Naive thymus-derived CD4-positive, alpha-beta T cell (primary cell): ENCODE results near the gene SUCO. TPM values are rescaled to one million over a fixed set of nuclear protein-coding genes. Genes with fewer than 3 reads are reported as not detected.

Experiments
- ATAC-seq: fragments of 150-1000 bp; cut with Tn5 transposase; 2 replicates; pipeline ENCODE4 v1.10.0; 2021; ENCODE audit warnings: mild to moderate bottlenecking, moderate library complexity
- CTCF ChIA-PET: fragments of 350-600 bp; sonication (Branson Sonifier 250); formaldehyde crosslinking; loops from one replicate; lab custom pipeline; 2021; ENCODE audit warnings: antibody characterized with exemption; lab: Charles Lee
- POLR2A ChIA-PET: fragments of 350-600 bp; sonication (Branson Sonifier 250); formaldehyde crosslinking; loops from one replicate; lab custom pipeline; 2021; ENCODE audit warnings: antibody characterized with exemption, inconsistent platforms; lab: Charles Lee
- DNase-seq, 9 donors: peaks; one replicate each; pipeline versions ENCODE4 v3.0.0 to v3.0.0-alpha.2; 2020 to 2022; ENCODE audit warnings: mixed read lengths in 1 of 9
- H3K27ac ChIP-seq: one replicate; pipeline ENCODE4 v1.7.0; 2013; ENCODE audit warnings: mild to moderate bottlenecking, low read depth, low read length, moderate library complexity
- H3K27me3 ChIP-seq, 2 donors: one replicate each; pipeline ENCODE4 v1.7.0; 2013; ENCODE audit warnings: low read length in 2 of 2, mild to moderate bottlenecking in 2 of 2, moderate library complexity in 2 of 2; ENCODE audit not compliant: control insufficient read depth in 2 of 2, insufficient read depth in 2 of 2
- H3K36me3 ChIP-seq, 3 experiments: 1 replicate in 2 of 3; 2 replicates in 1 of 3; pipeline ENCODE4 v1.7.0; 2013; ENCODE audit warnings: low read length in 3 of 3, mild to moderate bottlenecking in 3 of 3, moderate library complexity in 1 of 3; ENCODE audit not compliant: insufficient read depth in 3 of 3, control insufficient read depth in 2 of 3
- H3K4me1 ChIP-seq, 2 donors: one replicate each; pipeline ENCODE4 v1.7.0; 2013; ENCODE audit warnings: low read length in 2 of 2, mild to moderate bottlenecking in 2 of 2, moderate library complexity in 1 of 2; ENCODE audit not compliant: control insufficient read depth in 2 of 2, insufficient read depth in 2 of 2
- H3K4me3 ChIP-seq: 2 replicates; pipeline ENCODE4 v1.7.0; 2013; ENCODE audit warnings: mild to moderate bottlenecking, low read length
- H3K9me3 ChIP-seq, 3 experiments: 1 replicate in 2 of 3; 2 replicates in 1 of 3; pipeline ENCODE4 v1.7.0; 2013; ENCODE audit warnings: low read length in 3 of 3; ENCODE audit not compliant: control insufficient read depth in 2 of 3
- H3K27ac Mint-ChIP-seq, 9 donors: one replicate each; pipeline ENCODE4 v1.8.0; 2020 to 2022; ENCODE audit warnings: mixed read lengths in 9 of 9, mild to moderate bottlenecking in 8 of 9, moderate library complexity in 5 of 9, inconsistent platforms in 2 of 9
- H3K27me3 Mint-ChIP-seq, 5 donors: one replicate each; pipeline ENCODE4 v1.8.0; 2021 to 2022; ENCODE audit warnings: mixed read lengths in 5 of 5, mild to moderate bottlenecking in 1 of 5
- H3K36me3 Mint-ChIP-seq, 5 donors: one replicate each; pipeline ENCODE4 v1.8.0; 2020 to 2022; ENCODE audit warnings: mixed read lengths in 5 of 5, mild to moderate bottlenecking in 3 of 5, inconsistent platforms in 1 of 5
- H3K4me1 Mint-ChIP-seq, 7 donors: one replicate each; pipeline ENCODE4 v1.8.0; 2020 to 2022; ENCODE audit warnings: mixed read lengths in 7 of 7, mild to moderate bottlenecking in 3 of 7, inconsistent platforms in 1 of 7
- H3K4me3 Mint-ChIP-seq, 10 donors: one replicate each; pipeline ENCODE4 v1.8.0; 2020 to 2022; ENCODE audit warnings: mild to moderate bottlenecking in 10 of 10, mixed read lengths in 10 of 10, moderate library complexity in 6 of 10, inconsistent platforms in 2 of 10
- H3K9me3 Mint-ChIP-seq, 11 donors: one replicate each; pipeline ENCODE4 v1.8.0; 2020 to 2022; ENCODE audit warnings: mixed read lengths in 11 of 11, mild to moderate bottlenecking in 4 of 11, inconsistent platforms in 1 of 11, moderate library complexity in 1 of 11
- intact Hi-C, 2 donors: fragments of 100-400 bp; cut with micrococcal nuclease; formaldehyde crosslinking; loops; one replicate each; pipeline ENCODE4 v1.15.1; 2023
- polyA plus RNA-seq, 2 donors: library from polyadenylated mRNA; unstranded; fragments of 300-500 nt; fragmentation: Illumina TruSeq; gene quantifications; one replicate each; pipeline ENCODE4 v1.2.3, GENCODE V29; 2021
- total RNA-seq, 6 experiments: library from RNA in 5 of 6; stranded (reverse) in 5 of 6; gene quantifications; 1 replicate in 5 of 6; 2 replicates in 1 of 6; pipeline ENCODE4 v1.2.3 and lab custom pipeline; 2021 to 2026

SUCO gene
- total and polyA plus RNA-seq, 7 experiments from 2014 or later = 13.6 to 95.0 (median 71.9) TPM

- Mint-ChIP-seq H3K4me1 (peaks cover 0 to 22% (median 6%) of the 10 kb centered on the region in 7 donors), H3K27me3 (no peaks in the 10 kb centered on the region), H3K9me3 (no peaks in the 10 kb centered on the region), H3K27ac (peak overlapping the region in 5 of 9 donors; percentile 10 to 65 (median 41)), H3K36me3 (peaks cover 7 to 47% (median 15%) of the 10 kb centered on the region in 5 donors), H3K4me3 (no peak overlapping the region)
- Histone ChIP-seq H3K36me3 (peaks cover 0 to 17% (median 11%) of the 10 kb centered on the region in 3 experiments), H3K27ac (no peak overlapping the region), H3K4me1 (no peaks in the 10 kb centered on the region), H3K27me3 (no peaks in the 10 kb centered on the region), H3K4me3 (no peak overlapping the region), H3K9me3 (no peaks in the 10 kb centered on the region)
- ChIA-PET POLR2A (no interaction called here), CTCF (interaction anchor here (0.6 to 1.6 kb wide), 4 partner anchors 16 to 160 kb away, joined by 3 to 4 read pairs (median 4); no protein-coding TSS in a partner anchor)
- intact Hi-C loops = loop anchor here in 1 of 2 donors (2.0 to 5.0 kb wide), 2 partner anchors 39 to 131 kb away; no protein-coding TSS in a partner anchor
- DNase-seq = no peak
- no peak for ATAC-seq
Observed at GRCh38 chr1:172581779-172582178, 48.8 kb downstream of the SUCO start.

GRCh38 chr1:172582889-172583288 lies 49.9 kb downstream of the SUCO start:
- peaks cover 5 to 17% (median 11%) of the 10 kb centered on the region in 3 experiments for H3K36me3 ChIP-seq
- no peak overlapping the region for H3K4me3 ChIP-seq
- H3K36me3 Mint-ChIP-seq = peaks cover 7 to 46% (median 18%) of the 10 kb centered on the region in 5 donors
- no peak overlapping the region for H3K4me3 Mint-ChIP-seq
- intact Hi-C loops = loop anchor here in 1 of 2 donors (1.0 to 5.0 kb wide), 2 partner anchors 41 to 136 kb away; no protein-coding TSS in a partner anchor
- H3K27ac Mint-ChIP-seq = peak overlapping the region in 2 of 9 donors; percentile 38 to 43
- ChIA-PET POLR2A (no interaction called here), CTCF (interaction anchor here (1.6 kb wide), 1 partner anchor 131 kb away, joined by 4 read pairs; no protein-coding TSS in a partner anchor)
- H3K9me3 Mint-ChIP-seq = no peaks in the 10 kb centered on the region
- no peaks in the 10 kb centered on the region for H3K4me1 ChIP-seq
- H3K4me1 Mint-ChIP-seq = peaks cover 0 to 22% (median 6%) of the 10 kb centered on the region in 7 donors
- no peak for ATAC-seq
- H3K27me3 ChIP-seq = no peaks in the 10 kb centered on the region
- no peaks in the 10 kb centered on the region for H3K9me3 ChIP-seq
- no peak for DNase-seq
- H3K27me3 Mint-ChIP-seq = no peaks in the 10 kb centered on the region
- no peak overlapping the region for H3K27ac ChIP-seq

GRCh38 chr1:172585348-172585747 lies 52.4 kb downstream of the SUCO start:
- no peaks in the 10 kb centered on the region for H3K4me1 ChIP-seq
- peaks cover 9 to 27% (median 15%) of the 10 kb centered on the region in 3 experiments for H3K36me3 ChIP-seq
- ATAC-seq (no peak), DNase-seq (no peak)
- no peak overlapping the region for H3K4me3 Mint-ChIP-seq
- H3K27ac ChIP-seq = no peak overlapping the region
- peaks cover 0 to 22% (median 12%) of the 10 kb centered on the region in 7 donors for H3K4me1 Mint-ChIP-seq
- H3K36me3 Mint-ChIP-seq = peaks cover 11 to 54% (median 28%) of the 10 kb centered on the region in 5 donors
- ChIA-PET POLR2A (interaction anchor here (0.7 to 1.7 kb wide), 2 partner anchors 48 to 120 kb away, joined by 3 to 4 read pairs; no protein-coding TSS in a partner anchor), CTCF (interaction anchor here (0.6 to 1.4 kb wide), 3 partner anchors 135 to 157 kb away, joined by 3 to 7 read pairs (median 3); no protein-coding TSS in a partner anchor)
- H3K27me3 Mint-ChIP-seq = no peaks in the 10 kb centered on the region
- peaks cover 0 to under 1% (median 0%) of the 10 kb centered on the region in 11 donors for H3K9me3 Mint-ChIP-seq
- no peaks in the 10 kb centered on the region for H3K27me3 ChIP-seq
- intact Hi-C loops = loop anchor here in 1 of 2 donors (5.0 kb wide), 1 partner anchor 33 kb away; no protein-coding TSS in a partner anchor
- H3K4me3 ChIP-seq = no peak overlapping the region
- no peaks in the 10 kb centered on the region for H3K9me3 ChIP-seq
- peak overlapping the region in 1 of 9 donors; percentile 63 for H3K27ac Mint-ChIP-seq

- ChIA-PET CTCF (interaction anchor here (0.7 to 1.4 kb wide), 3 partner anchors 22 to 134 kb away, joined by 3 to 7 read pairs (median 4); no protein-coding TSS in a partner anchor), POLR2A (interaction anchor here (0.7 to 1.7 kb wide), 3 partner anchors 49 to 157 kb away, joined by 3 to 4 read pairs (median 3); no protein-coding TSS in a partner anchor)
- H3K9me3 Mint-ChIP-seq = peaks cover 0 to 6% (median 0%) of the 10 kb centered on the region in 11 donors
- peaks cover 0 to 22% (median 12%) of the 10 kb centered on the region in 7 donors for H3K4me1 Mint-ChIP-seq
- peaks cover 15 to 55% (median 33%) of the 10 kb centered on the region in 5 donors for H3K36me3 Mint-ChIP-seq
- H3K36me3 ChIP-seq = peaks cover 4 to 32% (median 15%) of the 10 kb centered on the region in 3 experiments
- no peak overlapping the region for H3K27ac Mint-ChIP-seq
- H3K27me3 Mint-ChIP-seq = no peaks in the 10 kb centered on the region
- H3K4me1 ChIP-seq = no peaks in the 10 kb centered on the region
- H3K9me3 ChIP-seq = no peaks in the 10 kb centered on the region
- intact Hi-C loops = loop anchor here in 1 of 2 donors (5.0 kb wide), 1 partner anchor 34 kb away; no protein-coding TSS in a partner anchor
- H3K4me3 Mint-ChIP-seq = no peak overlapping the region
- ATAC-seq (no peak), DNase-seq (no peak)
- H3K27me3 ChIP-seq = no peaks in the 10 kb centered on the region
- no peak overlapping the region for H3K4me3 ChIP-seq
- H3K27ac ChIP-seq = no peak overlapping the region
Observed at GRCh38 chr1:172585861-172586260, 52.9 kb downstream of the SUCO start.

- ATAC-seq (peak; percentile 74), DNase-seq (no peak)
- Mint-ChIP-seq H3K9me3 (peaks cover 0 to 9% (median 0%) of the 10 kb centered on the region in 11 donors), H3K4me1 (peaks cover 0 to 16% (median 10%) of the 10 kb centered on the region in 7 donors), H3K36me3 (peaks cover 23 to 59% (median 53%) of the 10 kb centered on the region in 5 donors), H3K27me3 (no peaks in the 10 kb centered on the region), H3K27ac (peak overlapping the region in 2 of 9 donors; percentile 18 to 34), H3K4me3 (peak overlapping the region in 1 of 10 donors; percentile 6)
- intact Hi-C loops = loop anchor here in 1 of 2 donors (5.0 kb wide), 1 partner anchor 36 kb away; no protein-coding TSS in a partner anchor
- Histone ChIP-seq H3K4me3 (no peak overlapping the region), H3K27ac (no peak overlapping the region), H3K36me3 (peaks cover 0 to 32% (median 15%) of the 10 kb centered on the region in 3 experiments), H3K4me1 (no peaks in the 10 kb centered on the region), H3K27me3 (no peaks in the 10 kb centered on the region), H3K9me3 (no peaks in the 10 kb centered on the region)
- CTCF ChIA-PET = interaction anchor here (0.8 kb wide), 1 partner anchor 131 kb away, joined by 3 read pairs; no protein-coding TSS in a partner anchor
- POLR2A ChIA-PET = interaction anchor here (1.1 to 1.4 kb wide), 2 partner anchors 10 to 56 kb away, joined by 3 to 5 read pairs; no protein-coding TSS in a partner anchor
Observed at GRCh38 chr1:172588296-172589291, 55.6 kb downstream of the SUCO start.
